ENCODE data around the gene CMC2.

The CMC2 gene

DNA sequence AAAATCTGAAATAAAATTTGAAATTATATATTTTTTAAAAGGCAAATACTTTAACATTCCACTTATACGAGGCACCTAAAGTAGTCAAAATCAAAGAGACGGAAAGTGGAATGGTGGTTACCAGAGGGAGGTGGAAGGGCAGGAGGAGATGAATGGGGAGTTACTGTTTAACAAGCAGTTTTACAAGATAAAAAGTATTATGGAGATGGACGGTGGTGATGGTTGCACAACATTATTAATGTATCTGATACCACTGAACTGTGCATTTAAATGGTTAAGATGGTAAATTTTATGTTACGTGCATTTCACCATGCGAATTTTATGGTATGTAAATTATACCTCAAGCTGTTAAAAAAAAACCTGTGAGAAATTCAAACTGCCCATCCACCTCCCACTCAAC is 5.4 kb downstream of the CMC2 start:
- DNase-seq, result no peak

DNA sequence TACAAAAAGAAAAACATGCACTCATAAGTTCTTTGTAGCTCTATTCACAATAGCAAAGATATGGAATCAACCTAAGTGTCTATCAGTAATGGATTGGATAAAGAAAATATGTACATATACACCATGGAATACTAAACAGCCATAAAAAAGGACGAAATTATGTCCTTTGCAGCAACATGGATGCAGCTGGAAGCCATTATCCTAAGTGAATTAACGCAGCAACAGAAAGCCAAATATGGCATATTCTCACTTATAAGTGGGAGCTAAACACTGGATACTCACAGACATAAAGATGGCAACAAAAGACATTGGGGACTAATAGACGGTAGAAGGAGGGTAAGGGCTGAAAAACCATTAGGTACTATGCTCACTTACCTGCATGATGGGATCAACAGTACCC is 5.8 kb downstream of the CMC2 start:
- no peak for DNase-seq

DNA sequence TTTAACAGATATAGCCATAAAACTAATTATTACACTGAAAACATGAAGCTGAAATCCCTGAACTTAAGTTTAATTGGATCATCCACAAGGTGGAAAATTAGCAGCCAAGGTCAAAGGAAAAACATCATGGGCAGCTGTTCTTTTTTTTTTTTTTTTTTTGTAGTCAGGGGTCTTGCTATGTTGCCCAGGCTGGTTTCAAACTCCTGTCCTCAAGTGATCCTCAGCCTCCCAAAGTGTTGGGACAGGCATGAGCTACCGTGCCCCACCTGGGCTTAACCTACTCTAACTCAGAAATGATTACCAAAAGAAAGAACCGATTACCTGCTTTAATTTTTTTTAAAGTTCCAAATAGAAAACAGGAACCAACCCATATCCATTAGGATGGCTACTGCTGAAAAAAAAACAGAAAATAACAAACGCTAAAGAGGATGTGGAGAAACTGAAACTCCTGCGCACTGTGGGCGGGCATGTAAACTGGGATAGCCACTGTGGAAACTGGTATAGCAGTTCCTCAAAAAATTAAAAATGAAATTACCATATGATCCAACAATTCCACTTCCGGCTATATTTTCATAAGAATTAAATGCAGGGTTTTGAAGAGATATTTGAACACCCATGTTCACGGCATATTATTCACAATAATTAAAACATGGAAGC is 8.6 kb downstream of the CMC2 start:
- no peak for DNase-seq

DNA sequence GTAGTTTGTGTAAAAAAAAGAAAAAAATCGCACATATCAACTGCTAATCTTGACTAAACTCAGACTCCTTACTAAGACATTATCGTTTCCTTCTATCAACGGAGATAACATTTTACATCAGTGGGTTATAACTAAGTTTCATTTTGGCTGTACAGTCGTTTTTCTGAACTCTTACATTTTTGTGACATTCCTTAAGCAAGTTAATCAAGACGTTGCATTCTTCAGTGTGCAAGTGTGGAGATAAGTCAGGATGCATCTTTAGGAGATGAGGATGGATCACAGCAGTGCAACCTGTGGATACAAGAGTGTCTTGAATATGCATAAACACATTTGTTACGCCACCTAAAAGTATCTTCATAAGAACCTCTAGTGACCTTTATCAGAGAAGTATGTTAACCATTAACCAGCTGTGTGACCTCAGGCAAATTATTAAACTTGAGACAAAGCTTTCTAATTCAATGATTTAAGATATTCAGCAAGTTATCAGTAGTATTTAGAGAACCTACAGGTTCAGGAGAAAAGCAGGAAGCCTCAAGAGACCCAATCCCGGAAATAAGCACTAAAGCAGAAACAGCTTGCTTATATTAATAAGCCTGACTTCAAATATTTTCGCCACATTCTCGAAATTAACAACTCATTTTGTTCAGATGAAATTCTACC is 9.4 kb downstream of the CMC2 start:
- DNase-seq, result no peak

DNA sequence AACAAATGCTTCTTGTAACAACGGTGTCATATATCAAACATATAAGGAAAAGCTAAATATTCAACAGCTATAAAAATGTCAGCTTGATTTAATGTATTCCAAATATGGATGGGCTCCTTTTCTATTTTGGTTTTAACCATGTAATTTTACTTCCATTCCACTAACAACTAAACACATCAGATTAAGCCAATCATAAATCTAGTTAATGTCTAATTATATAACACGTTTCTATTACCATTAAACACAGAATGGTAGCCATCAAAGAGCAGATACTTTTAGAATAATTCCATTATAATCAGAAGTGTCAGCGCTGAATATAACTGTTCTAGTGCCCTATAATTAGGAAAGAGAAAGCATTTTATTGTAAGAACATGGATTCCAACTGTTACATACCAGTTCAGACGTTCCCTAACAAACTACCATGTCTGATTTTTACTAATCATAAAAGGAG is 10.0 kb downstream of the CMC2 start:
- DNase-seq, result no peak

DNA sequence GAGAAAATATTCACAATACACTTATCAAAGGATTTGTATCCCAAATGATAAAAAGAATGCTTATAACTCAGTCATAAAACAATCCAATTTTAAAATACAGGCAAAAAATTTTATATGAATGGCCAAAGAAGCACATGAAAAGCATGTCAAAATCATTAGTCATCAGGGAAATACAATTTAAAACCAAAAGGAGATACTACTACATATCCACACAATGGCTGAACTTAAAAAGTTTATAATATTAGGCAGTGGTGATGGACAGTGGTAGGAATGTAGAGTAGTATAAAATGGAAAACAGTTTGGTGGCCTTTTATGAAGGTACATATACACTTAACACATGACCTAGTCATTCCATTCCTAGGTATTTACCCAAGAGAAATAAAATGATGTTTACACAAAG is 12.2 kb downstream of the CMC2 start:
- no peak for DNase-seq

DNA sequence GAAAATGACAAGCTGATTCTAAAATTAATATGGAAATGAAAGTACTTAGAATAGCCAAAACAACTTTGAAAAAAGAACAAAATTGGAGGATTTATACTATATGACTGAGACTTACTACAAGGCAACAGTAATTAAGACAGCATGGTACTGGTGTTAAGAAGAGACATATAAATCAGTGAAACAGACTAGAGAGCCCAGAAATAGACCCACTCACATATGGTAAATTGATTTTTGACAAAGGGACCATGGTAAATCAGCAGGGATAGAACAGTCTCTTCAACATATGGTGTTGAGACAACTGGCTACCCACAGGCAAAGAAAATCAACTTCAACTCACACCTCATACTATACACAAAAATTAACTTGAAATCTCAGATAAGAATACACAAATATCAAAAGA is 12.9 kb downstream of the CMC2 start:
- peak; percentile 2 for DNase-seq

DNA sequence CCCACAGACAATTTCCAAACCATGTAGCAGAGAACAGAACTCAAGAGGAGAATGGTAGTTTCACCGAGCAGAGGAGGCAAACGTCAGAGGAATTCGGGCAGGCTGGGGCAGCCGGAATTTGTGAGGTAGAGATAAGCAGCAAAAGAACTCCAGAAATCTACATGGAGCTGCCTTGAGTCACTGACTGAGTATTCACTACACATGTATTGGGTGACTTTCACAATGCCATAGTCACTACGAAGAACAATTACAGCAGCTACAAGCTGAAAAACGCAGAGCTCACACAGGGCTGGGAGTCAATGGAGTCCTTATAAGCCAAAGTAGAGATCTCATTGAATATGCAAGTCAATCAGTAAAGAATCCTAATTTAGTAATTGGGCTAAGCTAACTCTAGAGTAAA is 13.4 kb downstream of the CMC2 start:
- no peak for DNase-seq

DNA sequence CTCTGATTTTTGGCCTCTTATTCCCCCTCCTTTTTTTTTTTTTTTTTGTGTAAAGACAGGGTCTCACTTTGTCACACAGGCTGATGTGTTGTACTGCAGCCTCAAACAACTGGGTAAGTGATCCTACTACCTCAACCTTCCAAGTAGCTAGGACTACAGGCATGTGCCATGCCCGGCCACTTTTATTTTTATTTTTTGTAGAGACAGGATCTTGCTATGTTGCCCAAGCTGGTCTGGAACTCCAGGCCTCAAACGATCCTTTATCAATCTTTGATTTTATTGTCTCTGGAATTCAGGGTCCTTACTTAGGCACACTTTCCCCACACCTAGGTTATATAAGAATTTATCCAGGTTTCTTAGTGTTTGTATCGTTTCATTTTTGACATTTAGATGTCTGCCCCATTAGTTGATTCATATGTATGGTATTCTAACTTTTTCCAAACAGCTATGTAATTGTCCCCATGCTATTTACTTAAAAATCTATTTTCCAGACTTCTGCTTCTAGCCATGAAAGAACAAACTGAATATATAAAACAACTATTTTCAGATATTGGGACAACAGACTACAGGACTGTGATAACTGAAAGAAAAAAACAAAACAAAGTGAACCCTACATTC is 13.9 kb downstream of the CMC2 start:
- no peak for DNase-seq

DNA sequence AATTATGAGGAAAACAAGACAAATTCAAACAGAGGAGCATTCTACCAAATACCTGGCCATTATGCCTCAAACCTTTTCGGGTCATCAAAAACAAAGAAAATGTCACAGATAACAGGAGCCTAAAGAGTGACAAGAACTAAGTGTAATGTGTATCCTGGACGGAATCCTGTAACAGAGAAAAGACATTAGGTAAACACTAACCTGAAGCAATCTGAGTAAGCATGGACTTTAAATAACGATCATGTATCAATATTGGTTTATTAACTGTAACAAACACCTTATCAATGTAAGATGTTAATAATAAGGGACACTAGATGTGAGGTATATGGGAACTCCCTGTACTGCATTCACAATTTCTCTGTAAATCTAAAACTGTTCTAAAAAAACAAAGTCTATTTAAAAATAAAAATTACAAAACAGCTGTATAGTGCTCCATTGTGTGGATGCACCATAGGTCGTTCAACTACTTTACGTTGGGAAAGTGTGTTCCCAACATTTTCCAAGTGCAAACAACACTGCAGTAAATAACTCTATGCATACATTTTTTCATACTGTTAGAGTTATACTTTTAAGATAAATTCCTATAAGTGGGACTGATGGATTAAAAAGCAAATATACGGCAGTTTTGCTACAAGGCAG is 14.8 kb downstream of the CMC2 start:
- no peak for DNase-seq

DNA sequence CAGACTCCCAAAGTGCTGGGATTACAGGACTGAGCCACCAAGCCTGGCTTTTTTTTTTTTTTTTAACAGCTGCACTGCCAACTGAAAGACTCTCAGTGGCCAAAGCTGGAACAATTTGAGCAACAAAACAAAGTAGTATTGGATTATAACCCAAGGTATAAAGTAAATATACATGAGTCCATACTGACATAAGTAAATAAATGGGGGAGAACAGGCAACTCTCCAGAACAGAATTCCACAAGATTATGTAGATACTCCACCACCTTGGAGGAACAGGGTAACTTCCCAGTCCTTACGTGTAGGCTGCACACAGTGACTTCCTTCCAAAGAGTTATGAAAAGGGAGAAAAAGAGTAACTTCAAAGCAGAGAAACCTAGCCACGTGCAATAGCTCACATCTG is 15.7 kb downstream of the CMC2 start:
- no peak for DNase-seq

DNA sequence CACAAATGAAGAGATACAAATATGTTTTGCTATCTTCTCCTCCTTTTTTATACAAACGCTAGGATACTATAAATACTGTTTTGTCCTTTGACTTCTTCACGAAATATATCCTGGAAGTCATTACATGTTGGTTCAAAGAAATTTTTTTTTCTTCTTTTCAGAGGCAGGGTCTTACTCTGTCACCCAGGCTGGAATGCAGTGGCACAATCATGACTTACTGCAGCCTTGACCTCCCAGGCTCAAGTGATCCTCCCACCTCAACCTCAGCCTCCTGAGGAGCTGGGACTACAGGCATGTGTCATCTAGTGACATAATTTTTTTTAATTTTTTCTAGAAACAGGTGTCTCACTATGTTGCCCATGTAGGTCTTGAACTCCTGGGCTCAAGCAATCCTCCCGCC is 16.1 kb downstream of the CMC2 start:
- no peak for DNase-seq

DNA sequence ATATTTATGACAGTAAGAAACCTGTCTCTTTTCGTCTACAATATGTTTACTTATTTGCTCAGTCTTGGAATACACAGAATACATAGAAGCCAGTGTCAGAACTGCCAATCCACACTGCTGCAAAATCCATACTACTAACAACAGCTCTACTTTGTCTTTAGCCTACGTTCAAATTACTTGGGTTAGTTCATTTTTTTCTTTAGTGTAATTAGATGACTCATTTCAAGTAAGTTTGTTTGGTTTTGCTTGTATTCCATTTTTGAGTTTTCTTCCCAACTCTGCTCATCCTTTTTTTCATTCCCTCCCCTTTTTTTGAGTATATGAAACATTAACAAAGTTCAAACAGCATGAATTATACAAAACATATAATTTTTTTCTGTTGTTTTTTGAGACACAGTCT is 16.9 kb downstream of the CMC2 start:
- no peak for DNase-seq

DNA sequence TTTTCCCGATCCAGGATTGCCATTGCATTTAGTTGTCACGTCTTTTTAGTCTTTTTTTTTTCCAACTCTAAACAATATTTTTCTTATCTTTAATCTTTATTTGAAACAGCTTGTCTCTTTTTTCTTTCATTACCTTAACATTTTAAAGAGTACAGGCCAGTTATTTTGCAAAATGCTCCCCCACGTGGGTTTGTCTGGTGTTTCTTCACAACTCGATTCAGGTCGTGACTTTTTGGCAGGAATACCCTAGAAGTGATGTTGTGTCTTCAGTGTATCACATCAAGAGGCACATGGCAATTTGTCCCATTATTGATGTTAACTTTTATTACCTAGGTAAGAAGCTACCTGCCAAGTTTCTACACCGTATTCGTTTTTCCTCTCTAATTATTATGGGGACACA is 17.9 kb downstream of the CMC2 start:
- DNase-seq, result no peak

DNA sequence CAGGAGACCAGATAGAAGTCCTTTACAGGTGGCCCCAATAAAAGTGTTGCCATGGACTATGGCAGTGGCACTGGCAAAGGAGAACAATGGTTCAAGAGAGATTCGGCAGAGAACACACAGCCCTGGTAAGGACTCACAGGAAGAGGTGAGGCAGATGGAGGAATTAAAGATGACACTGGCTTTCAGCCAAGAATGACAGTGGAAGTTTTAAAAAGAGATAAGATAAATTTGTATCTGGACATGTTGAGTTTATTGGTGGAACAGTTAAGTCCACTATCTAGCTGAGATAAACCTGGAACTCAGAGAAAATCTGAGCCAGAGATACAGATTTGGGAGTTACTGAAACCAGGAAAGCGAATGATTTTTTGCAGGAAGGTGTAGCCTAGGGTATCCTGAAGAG is 20.1 kb downstream of the CMC2 start:
- DNase-seq, result peak; percentile 3

DNA sequence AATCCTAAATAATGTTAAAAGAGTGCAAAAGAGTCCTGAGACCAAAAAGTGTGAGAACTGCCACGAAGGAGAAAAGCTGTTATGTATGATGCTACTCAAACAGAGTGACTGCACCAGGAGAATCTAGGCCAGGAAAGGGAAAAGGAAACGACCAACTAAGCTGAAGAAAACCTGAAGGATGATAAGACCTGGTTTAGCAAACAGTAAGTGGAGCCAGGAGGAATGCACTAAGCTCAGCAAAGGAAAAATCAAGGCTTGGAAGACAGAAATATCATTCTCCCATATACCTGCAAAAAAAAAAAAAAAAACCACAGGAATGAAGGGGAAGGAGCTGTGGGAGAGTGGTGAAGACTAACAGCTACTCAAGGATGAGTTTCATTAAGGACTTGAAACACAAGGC is 21.1 kb downstream of the CMC2 start:
- no peak for DNase-seq

DNA sequence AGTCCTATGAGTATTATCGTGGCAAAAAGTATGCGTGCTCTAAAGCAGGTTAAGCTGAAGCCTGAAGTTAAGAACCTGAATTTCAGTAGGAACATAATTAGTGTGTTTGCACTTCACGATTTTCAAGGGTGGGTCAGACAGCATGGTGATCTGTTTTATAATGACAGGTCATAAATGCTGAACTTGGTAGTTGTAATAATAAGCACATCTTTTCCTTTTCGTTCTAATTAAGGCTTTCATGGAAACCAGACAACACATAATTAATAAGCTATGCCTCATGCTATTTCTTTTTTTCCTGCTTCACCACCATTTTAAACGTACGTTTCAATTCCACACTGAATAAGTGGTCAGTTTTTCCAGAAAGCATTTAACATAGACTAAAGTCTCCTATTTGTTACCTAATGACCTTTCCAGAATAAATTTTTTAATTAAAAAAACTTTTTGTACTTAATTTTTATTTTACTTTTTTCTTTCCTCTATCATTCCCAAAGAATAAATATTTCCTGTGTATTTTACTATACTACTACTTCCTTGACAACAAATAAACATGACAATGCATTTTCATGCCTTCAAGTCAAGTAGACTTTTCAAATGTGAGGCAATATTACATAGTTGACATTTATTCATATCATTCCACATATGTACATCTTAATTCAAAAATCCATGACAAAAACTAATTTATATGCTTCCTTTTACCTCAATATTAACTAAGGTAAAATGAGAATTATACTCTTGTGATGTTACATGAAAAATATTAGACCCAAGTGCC is 22.4 kb downstream of the CMC2 start:
- no peak for DNase-seq

DNA sequence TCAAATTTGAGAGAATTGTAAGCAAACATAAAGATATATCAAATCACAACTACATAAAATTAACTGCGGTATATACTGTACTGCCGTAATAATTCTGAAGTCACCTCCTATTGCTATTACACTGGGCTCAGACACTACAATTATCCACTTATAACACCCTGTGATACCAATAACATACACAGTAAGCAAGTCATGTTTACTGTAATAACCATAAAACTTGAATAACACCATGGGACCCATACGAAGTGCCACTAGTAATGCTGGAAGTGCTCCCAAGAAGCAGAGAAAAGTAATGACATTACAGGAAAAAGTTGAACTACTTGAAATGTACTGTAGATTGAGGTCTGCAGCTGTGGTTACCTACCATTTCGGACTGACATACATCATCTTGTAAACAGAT is 24.0 kb downstream of the CMC2 start:
- no peak for DNase-seq

DNA sequence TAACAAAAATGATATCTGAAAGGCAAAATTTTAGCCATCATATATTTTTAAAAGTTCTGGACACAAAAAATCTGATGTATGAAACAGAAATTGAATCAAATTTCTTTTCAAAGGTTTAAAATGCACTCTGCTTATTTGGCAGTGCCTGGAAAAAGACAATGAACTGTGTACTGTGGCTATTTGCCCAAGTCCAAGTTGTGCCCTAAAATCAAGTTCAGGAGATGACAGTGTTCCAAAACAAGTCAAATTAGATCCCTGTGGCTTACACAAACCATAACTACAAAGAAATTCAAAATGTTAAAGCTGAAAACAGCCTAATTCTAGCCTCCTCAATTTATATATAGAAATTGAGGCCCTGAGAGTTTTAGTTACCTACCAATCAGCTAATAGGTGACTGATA is 25.6 kb downstream of the CMC2 start:
- DNase-seq, result no peak

DNA sequence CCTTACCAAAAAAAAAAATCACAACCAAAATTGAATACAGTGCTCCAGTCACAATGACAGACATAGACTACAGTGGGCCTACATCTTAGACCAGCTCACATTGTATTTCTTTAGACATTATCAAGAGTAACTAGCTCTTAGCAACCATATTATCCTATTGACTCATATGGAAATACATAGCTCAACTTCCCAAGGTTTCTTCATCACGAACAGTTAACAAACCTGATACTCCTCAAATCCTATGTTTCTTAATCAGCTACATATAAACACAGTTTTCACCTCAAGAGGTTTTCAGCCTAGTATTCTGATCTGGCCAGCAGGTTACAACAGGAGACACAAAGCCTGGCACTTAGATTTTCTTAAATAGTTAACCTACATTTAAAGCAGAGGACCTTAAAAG is 29.7 kb downstream of the CMC2 start:
- no peak for DNase-seq

DNA sequence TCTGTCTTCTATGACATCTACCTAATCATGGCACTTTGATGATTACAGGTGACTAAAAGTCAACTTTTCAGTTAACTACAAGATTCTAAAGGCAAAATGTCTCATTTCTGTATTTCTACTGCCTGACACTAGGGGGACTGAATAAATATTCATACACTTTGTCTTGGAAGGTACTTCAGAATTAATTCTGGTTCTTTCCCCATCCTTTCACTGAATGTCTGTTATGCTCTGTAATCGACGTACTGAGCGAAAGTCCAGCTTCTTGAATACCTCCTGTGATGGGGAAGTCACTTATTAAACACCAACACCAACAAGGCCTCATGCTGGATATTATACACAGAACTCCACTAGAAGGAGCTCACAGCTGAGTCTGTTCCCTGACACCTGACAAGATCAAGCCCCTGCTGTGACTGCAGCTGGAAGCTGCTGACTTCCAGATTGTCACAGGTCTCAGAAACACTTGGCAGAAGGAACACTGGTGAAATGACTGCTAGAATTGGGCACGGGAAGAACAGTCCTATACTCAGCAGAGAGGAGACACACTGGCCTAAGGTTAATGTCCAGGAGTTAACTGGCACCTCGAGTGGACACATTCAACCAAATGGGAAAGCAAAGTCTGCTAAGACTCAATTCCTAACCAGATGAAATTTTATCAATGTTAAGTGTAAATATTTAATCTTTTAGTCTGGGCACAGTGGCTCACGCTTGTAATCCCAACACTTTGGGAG is 31.9 kb downstream of the CMC2 start:
- no peak for DNase-seq

DNA sequence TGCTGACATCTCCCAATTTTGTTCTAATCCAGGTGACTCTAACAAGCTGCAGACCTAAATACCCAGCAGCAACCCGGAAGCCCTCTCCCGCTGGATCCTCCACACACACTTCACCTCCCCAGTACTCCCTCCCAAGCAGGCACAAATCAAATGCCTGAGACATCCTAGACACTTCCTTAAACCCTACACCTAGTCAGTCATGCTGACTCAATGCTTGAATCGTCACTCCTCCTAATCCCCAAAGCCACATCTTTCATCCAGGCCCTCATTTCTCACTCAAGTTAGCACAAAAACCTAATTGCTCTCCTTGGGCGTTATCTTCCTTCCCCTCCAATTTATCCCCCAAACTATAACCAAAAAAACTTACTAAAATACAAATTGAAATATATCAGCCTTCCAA is 32.7 kb downstream of the CMC2 start:
- DNase-seq, result no peak

DNA sequence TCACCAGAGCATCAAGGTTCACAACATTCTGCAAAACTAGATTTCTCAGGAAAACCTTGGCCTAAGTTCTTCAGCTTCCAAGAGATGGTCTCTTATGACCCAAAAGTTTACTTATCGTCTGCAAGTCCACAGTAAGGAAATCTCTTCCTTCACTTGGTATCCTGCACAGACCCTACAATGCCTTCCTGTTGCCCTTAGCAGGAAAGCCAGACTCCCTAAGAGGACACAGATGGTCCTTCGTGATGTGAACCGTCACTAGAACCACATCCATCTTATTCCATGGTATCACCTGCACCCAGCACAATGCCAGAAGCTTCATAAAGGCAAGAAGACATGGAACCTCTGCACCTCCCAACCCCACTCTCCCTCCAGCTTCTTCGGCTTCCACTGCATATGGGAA is 34.1 kb downstream of the CMC2 start:
- no peak for DNase-seq

Data from NCI-H345 (cell line).